Measurements from ENCODE around the gene MEX3B.

MEX3B gene

DNA sequence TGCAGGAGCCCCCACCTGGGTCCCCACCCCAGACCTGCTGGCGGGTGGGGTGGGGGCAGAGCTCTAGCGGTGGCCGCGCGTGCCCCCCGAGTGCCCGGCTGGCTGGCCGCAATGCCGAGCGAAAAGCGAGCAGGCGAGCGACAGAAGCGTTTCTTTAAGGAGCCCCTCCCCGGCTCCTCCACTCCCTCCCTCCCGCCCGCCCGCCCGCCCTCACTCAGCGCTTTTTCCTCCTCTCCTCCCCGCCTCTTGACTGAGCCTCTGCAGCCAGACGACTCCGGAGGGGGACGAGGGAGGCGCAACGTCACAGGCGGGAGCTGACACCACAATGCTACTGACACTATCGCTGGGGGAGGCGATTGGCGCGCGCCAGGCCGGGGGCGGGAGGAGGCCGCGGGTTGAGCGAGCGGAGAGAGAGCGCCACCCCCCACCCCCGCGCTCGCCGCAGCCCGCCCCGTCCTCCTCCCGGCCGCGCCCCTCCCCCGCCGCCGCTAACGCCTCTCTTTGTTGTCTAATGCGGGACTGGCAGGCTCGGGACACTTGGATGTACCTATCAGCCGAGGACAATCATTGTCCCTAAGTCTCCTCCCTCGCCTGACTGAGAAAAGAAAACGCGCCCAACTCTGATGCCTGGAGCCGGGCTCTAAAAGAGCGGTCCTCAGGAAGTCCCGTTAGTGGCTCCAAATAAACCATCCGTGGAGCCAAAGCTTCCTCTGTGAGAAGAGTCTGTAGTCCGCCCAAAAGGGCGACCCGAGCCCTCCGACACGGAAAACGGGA, at the start of gene MEX3B (continued):
- peak; percentile 83 for TF ChIP-seq ZEB2 (tag by site-specific recombination; IDR thresholded peaks at IDR 0.05)
- TF ChIP-seq GFI1B (tag by site-specific recombination; IDR thresholded peaks at IDR 0.05) = no peak
- TF ChIP-seq ZNF16 (tag by site-specific recombination; IDR thresholded peaks at IDR 0.05; ENCODE audit: low read depth) = no peak
- peak; percentile 98 for TF ChIP-seq ZBTB8A (tag by site-specific recombination; IDR thresholded peaks at IDR 0.05)
- TF ChIP-seq ZNF239 (tag by site-specific recombination; IDR thresholded peaks at IDR 0.05) = no peak
- TF ChIP-seq ZNF174 (tag by site-specific recombination; IDR thresholded peaks at IDR 0.05) = no peak
- 0 out of 2 replicates have a peak, but pooled peaks have one; percentile 55 for TF ChIP-seq ZNF660 (tag by site-specific recombination; IDR thresholded peaks at IDR 0.05)
- TF ChIP-seq ZNF114 (tag by site-specific recombination; IDR thresholded peaks at IDR 0.05) = no peak
- no peak for TF ChIP-seq ZNF792 (tag by site-specific recombination; IDR thresholded peaks at IDR 0.05)
- 0 out of 2 replicates have a peak, but pooled peaks have one; percentile 9 for TF ChIP-seq ZNF184 (tag by site-specific recombination; IDR thresholded peaks at IDR 0.05)
- TF ChIP-seq, protein P1, sequence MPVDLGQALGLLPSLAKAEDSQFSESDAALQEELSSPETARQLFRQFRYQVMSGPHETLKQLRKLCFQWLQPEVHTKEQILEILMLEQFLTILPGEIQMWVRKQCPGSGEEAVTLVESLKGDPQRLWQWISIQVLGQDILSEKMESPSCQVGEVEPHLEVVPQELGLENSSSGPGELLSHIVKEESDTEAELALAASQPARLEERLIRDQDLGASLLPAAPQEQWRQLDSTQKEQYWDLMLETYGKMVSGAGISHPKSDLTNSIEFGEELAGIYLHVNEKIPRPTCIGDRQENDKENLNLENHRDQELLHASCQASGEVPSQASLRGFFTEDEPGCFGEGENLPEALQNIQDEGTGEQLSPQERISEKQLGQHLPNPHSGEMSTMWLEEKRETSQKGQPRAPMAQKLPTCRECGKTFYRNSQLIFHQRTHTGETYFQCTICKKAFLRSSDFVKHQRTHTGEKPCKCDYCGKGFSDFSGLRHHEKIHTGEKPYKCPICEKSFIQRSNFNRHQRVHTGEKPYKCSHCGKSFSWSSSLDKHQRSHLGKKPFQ (tag by site-specific recombination; IDR thresholded peaks at IDR 0.05) = no peak
- no peak for TF ChIP-seq ZNF747 (tag by site-specific recombination; IDR thresholded peaks at IDR 0.05)
- no peak for TF ChIP-seq ZNF155 (tag by site-specific recombination; IDR thresholded peaks at IDR 0.05)
- no peak for TF ChIP-seq ZSCAN30 (tag by site-specific recombination; IDR thresholded peaks at IDR 0.05)
- TF ChIP-seq, protein P2, sequence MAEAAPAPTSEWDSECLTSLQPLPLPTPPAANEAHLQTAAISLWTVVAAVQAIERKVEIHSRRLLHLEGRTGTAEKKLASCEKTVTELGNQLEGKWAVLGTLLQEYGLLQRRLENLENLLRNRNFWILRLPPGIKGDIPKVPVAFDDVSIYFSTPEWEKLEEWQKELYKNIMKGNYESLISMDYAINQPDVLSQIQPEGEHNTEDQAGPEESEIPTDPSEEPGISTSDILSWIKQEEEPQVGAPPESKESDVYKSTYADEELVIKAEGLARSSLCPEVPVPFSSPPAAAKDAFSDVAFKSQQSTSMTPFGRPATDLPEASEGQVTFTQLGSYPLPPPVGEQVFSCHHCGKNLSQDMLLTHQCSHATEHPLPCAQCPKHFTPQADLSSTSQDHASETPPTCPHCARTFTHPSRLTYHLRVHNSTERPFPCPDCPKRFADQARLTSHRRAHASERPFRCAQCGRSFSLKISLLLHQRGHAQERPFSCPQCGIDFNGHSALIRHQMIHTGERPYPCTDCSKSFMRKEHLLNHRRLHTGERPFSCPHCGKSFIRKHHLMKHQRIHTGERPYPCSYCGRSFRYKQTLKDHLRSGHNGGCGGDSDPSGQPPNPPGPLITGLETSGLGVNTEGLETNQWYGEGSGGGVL (tag by site-specific recombination; IDR thresholded peaks at IDR 0.05) = peak; percentile 96
- TF ChIP-seq, protein P3, sequence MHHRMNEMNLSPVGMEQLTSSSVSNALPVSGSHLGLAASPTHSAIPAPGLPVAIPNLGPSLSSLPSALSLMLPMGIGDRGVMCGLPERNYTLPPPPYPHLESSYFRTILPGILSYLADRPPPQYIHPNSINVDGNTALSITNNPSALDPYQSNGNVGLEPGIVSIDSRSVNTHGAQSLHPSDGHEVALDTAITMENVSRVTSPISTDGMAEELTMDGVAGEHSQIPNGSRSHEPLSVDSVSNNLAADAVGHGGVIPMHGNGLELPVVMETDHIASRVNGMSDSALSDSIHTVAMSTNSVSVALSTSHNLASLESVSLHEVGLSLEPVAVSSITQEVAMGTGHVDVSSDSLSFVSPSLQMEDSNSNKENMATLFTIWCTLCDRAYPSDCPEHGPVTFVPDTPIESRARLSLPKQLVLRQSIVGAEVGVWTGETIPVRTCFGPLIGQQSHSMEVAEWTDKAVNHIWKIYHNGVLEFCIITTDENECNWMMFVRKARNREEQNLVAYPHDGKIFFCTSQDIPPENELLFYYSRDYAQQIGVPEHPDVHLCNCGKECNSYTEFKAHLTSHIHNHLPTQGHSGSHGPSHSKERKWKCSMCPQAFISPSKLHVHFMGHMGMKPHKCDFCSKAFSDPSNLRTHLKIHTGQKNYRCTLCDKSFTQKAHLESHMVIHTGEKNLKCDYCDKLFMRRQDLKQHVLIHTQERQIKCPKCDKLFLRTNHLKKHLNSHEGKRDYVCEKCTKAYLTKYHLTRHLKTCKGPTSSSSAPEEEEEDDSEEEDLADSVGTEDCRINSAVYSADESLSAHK (tag by site-specific recombination; IDR thresholded peaks at IDR 0.05) = no peak
- TF ChIP-seq MEIS1 (CRISPR knock-in tag; IDR thresholded peaks at IDR 0.05; ENCODE audit: borderline replicate concordance) = no peak
- no peak for TF ChIP-seq ZNF211 (tag by site-specific recombination; IDR thresholded peaks at IDR 0.05; ENCODE audit: low read depth)
- no peak for TF ChIP-seq ZNF473 (tag by site-specific recombination; IDR thresholded peaks at IDR 0.05)
- peak; percentile 82 for TF ChIP-seq ZNF629 (tag by site-specific recombination; IDR thresholded peaks at IDR 0.05)
- no peak for TF ChIP-seq ZNF76 (tag by site-specific recombination; IDR thresholded peaks at IDR 0.05; ENCODE audit: borderline replicate concordance, low read depth)
- no peak for TF ChIP-seq ZNF157 (tag by site-specific recombination; IDR thresholded peaks at IDR 0.05)
- no peak for TF ChIP-seq MZF1 (tag by site-specific recombination; IDR thresholded peaks at IDR 0.05; ENCODE audit: borderline replicate concordance)
- TF ChIP-seq ZNF768 (tag by site-specific recombination; IDR thresholded peaks at IDR 0.05) = no peak
- TF ChIP-seq ZNF175 (tag by site-specific recombination; IDR thresholded peaks at IDR 0.05) = no peak
- TF ChIP-seq ZNF521 (tag by site-specific recombination; IDR thresholded peaks at IDR 0.05) = no peak
- TF ChIP-seq YY1 (tag by site-specific recombination; IDR thresholded peaks at IDR 0.05) = no peak
- TF ChIP-seq WT1 (tag by site-specific recombination; IDR thresholded peaks at IDR 0.05) = no peak
- TF ChIP-seq, protein P4, sequence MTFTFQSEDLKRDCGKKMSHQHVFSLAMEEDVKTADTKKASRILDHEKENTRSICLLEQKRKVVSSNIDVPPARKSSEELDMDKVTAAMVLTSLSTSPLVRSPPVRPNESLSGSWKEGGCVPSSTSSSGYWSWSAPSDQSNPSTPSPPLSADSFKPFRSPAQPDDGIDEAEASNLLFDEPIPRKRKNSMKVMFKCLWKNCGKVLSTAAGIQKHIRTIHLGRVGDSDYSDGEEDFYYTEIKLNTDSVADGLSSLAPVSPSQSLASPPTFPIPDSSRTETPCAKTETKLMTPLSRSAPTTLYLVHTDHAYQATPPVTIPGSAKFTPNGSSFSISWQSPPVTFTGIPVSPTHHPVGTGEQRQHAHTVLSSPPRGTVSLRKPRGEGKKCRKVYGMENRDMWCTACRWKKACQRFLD (tag by site-specific recombination; IDR thresholded peaks at IDR 0.05) = no peak
- 0 out of 2 replicates have a peak, but pooled peaks have one; percentile 54 for TF ChIP-seq ZXDB (tag by site-specific recombination; IDR thresholded peaks at IDR 0.05)
- TF ChIP-seq SCRT2 (tag by site-specific recombination; IDR thresholded peaks at IDR 0.05) = no peak
- TF ChIP-seq PRDM1 (tag by site-specific recombination; IDR thresholded peaks at IDR 0.05) = no peak
- no peak for TF ChIP-seq SALL2 (tag by site-specific recombination; IDR thresholded peaks at IDR 0.05; ENCODE audit: borderline replicate concordance)
- no peak for TF ChIP-seq ZFP69B (tag by site-specific recombination; IDR thresholded peaks at IDR 0.05)
- peak; percentile 64 for TF ChIP-seq IKZF3 (tag by site-specific recombination; IDR thresholded peaks at IDR 0.05)
- TF ChIP-seq ZBTB7A (tag by site-specific recombination; IDR thresholded peaks at IDR 0.05; ENCODE audit: low read depth) = no peak

Data from HEK293 (cell line).